Ascending aorta (tissue), 2 donors: Measurements from ENCODE around the gene GTSE1. TPM values are rescaled to one million over a fixed set of nuclear protein-coding genes. Genes with fewer than 3 reads are reported as not detected.

ENCODE experiments used
- DNase-seq, 2 donors: peaks; one replicate each; pipeline ENCODE4 v3.0.0-alpha.2; 2019; ENCODE audit warnings: low spot score in 2 of 2
- H3K27ac ChIP-seq, 2 donors: fragments of 200-600 bp; sonication (generic); one replicate each; pipeline ENCODE4 v1.5.1; 2016 to 2017; ENCODE audit warnings: mild to moderate bottlenecking in 1 of 2
- H3K27me3 ChIP-seq: fragments of 200-600 bp; sonication (generic); one replicate; pipeline ENCODE4 v1.5.1; 2017
- H3K36me3 ChIP-seq, 2 donors: fragments of 200-600 bp; sonication (generic); one replicate each; pipeline ENCODE4 v1.5.1; 2016
- H3K4me1 ChIP-seq, 2 donors: fragments of 200-600 bp; sonication (generic); one replicate each; pipeline ENCODE4 v1.5.1; 2016 to 2017; ENCODE audit warnings: mild to moderate bottlenecking in 1 of 2
- H3K4me3 ChIP-seq, 2 donors: fragments of 200-600 bp; sonication (generic); one replicate each; pipeline ENCODE4 v1.5.1; 2016 to 2017; ENCODE audit warnings: mild to moderate bottlenecking in 1 of 2
- H3K9me3 ChIP-seq, 2 donors: fragments of 200-600 bp; sonication (generic); one replicate each; pipeline ENCODE4 v1.5.1; 2016
- intact Hi-C: fragments of 100-400 bp; cut with DNase I; formaldehyde crosslinking; loops from one replicate; pipeline ENCODE4 v1.15.1; 2023
- total RNA-seq: library from RNA; depleted of rRNA; stranded (reverse); fragments of >200 nt; gene quantifications from one replicate; pipeline ENCODE4 v1.1.0, GENCODE V29; 2016
- TF ChIP-seq, protein P1 (sequence below), 3 experiments: fragments of 200-600 bp in 2 of 3; fragments of 450-650 bp in 1 of 3; sonication (generic) in 2 of 3; IDR thresholded peaks; one replicate each; pipeline ENCODE4 v1.5.1; 2016 to 2019; ENCODE audit warnings: antibody characterized with exemption in 3 of 3, mild to moderate bottlenecking in 1 of 3, moderate library complexity in 1 of 3

GTSE1 gene
- total RNA-seq, 1 donor from 2014 or later = not detected

DNA sequence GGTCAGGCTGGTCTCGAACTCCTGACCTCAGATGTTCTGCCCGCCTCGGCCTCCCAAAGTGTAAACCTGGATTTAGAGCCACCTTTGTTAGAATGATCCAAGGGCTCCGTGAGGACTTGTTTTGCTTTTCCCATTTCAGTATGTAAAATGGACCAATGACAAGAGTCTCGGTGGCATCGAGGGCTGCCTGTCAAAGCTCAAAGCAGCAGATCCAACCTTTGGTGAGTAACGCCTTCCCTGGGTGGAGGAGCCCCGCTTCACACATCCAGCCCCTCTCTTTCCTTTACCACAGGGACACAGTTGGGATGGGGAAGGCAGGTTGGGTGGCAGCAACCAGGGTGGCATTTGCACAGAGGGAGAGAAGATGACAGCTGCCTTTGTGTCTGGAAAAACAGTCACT lies 24.5 kb upstream of the GTSE1 start:
- TF ChIP-seq, protein P1, sequence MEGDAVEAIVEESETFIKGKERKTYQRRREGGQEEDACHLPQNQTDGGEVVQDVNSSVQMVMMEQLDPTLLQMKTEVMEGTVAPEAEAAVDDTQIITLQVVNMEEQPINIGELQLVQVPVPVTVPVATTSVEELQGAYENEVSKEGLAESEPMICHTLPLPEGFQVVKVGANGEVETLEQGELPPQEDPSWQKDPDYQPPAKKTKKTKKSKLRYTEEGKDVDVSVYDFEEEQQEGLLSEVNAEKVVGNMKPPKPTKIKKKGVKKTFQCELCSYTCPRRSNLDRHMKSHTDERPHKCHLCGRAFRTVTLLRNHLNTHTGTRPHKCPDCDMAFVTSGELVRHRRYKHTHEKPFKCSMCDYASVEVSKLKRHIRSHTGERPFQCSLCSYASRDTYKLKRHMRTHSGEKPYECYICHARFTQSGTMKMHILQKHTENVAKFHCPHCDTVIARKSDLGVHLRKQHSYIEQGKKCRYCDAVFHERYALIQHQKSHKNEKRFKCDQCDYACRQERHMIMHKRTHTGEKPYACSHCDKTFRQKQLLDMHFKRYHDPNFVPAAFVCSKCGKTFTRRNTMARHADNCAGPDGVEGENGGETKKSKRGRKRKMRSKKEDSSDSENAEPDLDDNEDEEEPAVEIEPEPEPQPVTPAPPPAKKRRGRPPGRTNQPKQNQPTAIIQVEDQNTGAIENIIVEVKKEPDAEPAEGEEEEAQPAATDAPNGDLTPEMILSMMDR (IDR thresholded peaks at IDR 0.05) = no peak
- H3K9me3 ChIP-seq = no peaks in the 10 kb centered on the region
- intact Hi-C loops = no loop called here
- no peak overlapping the region for H3K27ac ChIP-seq
- H3K36me3 ChIP-seq = peaks cover 36 to 52% of the 10 kb centered on the region in 2 donors
- no peak overlapping the region for H3K4me3 ChIP-seq
- H3K27me3 ChIP-seq = no peaks in the 10 kb centered on the region
- H3K4me1 ChIP-seq = peaks cover 0 to 9% of the 10 kb centered on the region in 2 donors
- peak in 1 of 2 donors; percentile 27 for DNase-seq

DNA sequence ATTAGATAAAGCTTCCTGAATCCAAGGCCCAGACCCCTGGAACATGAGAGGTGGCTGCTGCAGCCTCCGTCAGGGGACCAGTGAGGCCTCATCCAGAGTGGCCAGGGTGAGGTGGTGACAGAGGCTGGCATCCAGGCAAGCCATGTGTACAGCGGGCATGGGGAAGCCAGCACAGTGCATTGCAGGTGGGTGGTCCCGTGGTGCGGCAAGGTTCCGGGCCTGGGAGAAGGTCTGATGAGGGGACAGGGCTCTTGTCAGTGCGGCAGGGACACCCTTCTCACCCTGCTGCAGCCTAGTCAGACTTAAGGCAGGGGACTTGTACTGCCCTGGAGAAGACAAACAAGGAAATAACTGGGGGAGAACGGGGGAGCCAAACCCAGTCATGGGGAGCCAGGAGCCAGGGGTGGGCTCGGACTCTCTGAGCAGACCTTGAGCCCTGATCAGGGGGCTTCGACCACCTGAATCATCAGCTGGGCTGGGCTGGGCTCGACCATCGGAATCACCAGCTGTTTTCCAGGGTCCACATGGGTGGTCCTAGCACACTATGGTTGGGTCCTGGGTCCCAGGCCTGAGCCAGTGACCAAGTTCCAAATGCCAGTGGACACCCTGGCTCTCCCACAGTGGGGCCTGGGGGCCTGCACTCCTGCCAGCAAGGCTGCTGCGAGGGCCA lies 23.8 kb upstream of the GTSE1 start:
- intact Hi-C loops = no loop called here
- H3K27ac ChIP-seq = no peak overlapping the region

DNA sequence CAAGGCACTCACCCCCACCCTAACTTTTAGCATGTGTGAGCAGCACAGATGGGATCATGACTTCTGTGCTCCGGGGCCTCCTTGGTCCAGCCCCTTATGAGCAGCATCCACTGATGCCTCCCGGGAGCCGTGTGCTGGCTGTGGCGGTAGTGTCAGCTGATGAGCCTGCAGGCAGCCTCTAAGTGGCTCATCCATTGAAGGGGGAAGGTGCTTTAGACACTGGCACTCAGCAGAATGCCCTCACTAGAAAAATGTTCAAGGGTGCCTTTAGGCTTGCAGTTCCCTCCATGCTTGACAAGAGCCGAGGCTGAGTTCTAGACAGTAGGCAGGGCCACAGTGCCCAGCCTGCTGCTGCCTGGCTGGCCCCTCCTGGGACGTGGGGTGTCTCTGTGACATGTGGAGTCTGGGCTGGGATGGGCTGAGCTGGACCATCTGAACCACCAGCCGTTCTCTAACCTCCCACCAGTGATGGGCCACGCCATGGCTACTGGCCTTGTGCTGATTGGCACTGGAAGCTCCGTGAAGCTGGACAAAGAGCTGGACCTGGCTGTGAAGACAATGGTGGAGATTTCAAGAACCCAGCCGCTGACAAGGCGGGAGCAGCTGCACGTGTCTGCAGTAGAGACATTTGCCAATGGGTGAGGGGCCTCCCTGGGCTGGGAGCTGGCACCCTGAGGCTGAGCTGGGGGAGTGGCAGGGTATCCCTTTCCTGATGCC lies 23.1 kb upstream of the GTSE1 start:
- no peak for DNase-seq
- Histone ChIP-seq H3K9me3 (no peaks in the 10 kb centered on the region), H3K4me1 (peaks cover 0 to 6% of the 10 kb centered on the region in 2 donors), H3K27me3 (no peaks in the 10 kb centered on the region), H3K36me3 (peaks cover 45 to 65% of the 10 kb centered on the region in 2 donors), H3K4me3 (no peak overlapping the region), H3K27ac (no peak overlapping the region)
- intact Hi-C loops = no loop called here
- TF ChIP-seq, protein P1 (IDR thresholded peaks at IDR 0.05) = no peak

More for the DNA sequence above, 23.8 kb upstream of the GTSE1 start:
- peaks cover 39 to 58% of the 10 kb centered on the region in 2 donors for H3K36me3 ChIP-seq
- TF ChIP-seq, protein P1 (IDR thresholded peaks at IDR 0.05) = no peak
- H3K4me1 ChIP-seq = peaks cover 0 to 6% of the 10 kb centered on the region in 2 donors
- DNase-seq = peak in 1 of 2 donors; percentile 3
- H3K4me3 ChIP-seq = no peak overlapping the region
- H3K9me3 ChIP-seq = no peaks in the 10 kb centered on the region
- H3K27me3 ChIP-seq = no peaks in the 10 kb centered on the region

DNA sequence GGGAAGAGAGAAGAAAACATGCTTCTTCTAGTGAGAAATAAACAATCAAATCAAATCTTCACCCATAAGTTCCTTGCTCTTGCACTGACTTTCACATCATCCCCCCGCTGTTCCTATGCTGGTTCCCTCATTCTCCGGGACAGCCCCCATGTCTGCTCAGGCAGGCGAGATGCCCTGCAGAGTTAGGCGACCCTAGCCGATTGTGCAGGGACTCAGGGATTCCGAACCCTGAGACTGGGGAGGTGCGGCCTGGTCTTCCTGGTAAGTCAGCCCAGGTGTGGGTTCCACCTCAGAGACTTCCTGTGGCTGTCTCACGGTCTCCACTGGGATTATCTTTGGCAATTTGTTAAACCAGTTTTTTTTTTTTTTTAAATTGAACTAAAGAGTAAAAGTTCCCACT lies 22.3 kb upstream of the GTSE1 start:
- TF ChIP-seq, protein P1 (IDR thresholded peaks at IDR 0.05) = no peak
- peaks cover 0 to 1% of the 10 kb centered on the region in 2 donors for H3K4me1 ChIP-seq
- H3K36me3 ChIP-seq = peaks cover 53 to 73% of the 10 kb centered on the region in 2 donors
- no peaks in the 10 kb centered on the region for H3K9me3 ChIP-seq
- intact Hi-C loops = no loop called here
- no peak overlapping the region for H3K4me3 ChIP-seq
- H3K27ac ChIP-seq = no peak overlapping the region
- no peak for DNase-seq
- H3K27me3 ChIP-seq = no peaks in the 10 kb centered on the region

DNA sequence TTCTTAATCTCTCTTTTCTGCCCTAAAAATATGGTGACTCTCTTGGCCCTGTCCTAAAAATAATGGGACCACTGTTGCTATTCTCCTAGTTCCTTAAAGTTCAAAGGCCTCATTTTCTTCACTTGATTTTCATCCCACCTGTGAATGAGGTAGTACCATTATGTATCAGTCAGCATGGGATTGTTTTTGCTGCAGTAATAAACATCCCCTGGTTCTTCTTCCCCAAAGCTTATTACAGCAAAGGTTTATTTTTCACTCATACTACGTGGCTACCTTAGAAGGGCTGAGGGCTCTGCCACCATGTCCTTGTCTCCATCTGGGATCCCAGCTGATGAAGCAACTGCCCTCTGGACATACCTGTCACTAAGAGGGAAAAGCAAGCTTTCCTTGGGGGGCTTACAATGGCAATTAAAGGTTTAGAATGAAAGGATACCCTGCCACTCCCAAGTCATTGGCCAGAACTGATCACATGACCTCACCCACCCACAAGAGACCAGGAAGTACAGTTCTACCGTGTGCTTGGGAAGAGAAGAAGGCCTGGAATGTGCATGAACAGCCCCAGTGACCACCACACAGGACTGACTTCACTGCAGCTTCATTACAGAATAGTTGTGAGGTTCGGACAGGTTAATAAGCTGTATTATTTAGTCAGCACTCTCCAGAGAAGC lies 21.1 kb upstream of the GTSE1 start:
- peaks cover 62 to 85% of the 10 kb centered on the region in 2 donors for H3K36me3 ChIP-seq
- intact Hi-C loops = no loop called here
- H3K27ac ChIP-seq = no peak overlapping the region
- TF ChIP-seq, protein P1 (IDR thresholded peaks at IDR 0.05) = no peak
- H3K27me3 ChIP-seq = no peaks in the 10 kb centered on the region
- H3K9me3 ChIP-seq = no peaks in the 10 kb centered on the region
- no peak overlapping the region for H3K4me3 ChIP-seq
- H3K4me1 ChIP-seq = no peaks in the 10 kb centered on the region
- no peak for DNase-seq
